ENCODE results near the gene B4GALT1. TPM values are rescaled to one million over a fixed set of nuclear protein-coding genes. Genes with fewer than 3 reads are reported as not detected.

The B4GALT1 gene
- total and polyA plus RNA-seq, 2 of the 8 experiments (the other 6 are each of a cell fraction or from before 2014, with no cell fraction given), result 12.8 to 18.2 TPM

- CTCF ChIA-PET (ENCODE audit: partially characterized antibody), result interaction anchor here (0.7 to 1.1 kb wide), 2 partner anchors 12 to 48 kb away, joined by 3 to 4 read pairs; no protein-coding TSS in a partner anchor
- Histone ChIP-seq H4K91ac (replicated peaks; ENCODE audit: insufficient read length, low read length) (no peak overlapping the region), H3K23me2 (ENCODE audit: low read depth, low read length) (peaks cover 1% of the 10 kb centered on the region; the same call in 1 of the 2 replicates), H3K27ac (ENCODE audit: low read depth, low read length) (no peak overlapping the region), H3K4me3 (ENCODE audit: extremely low read depth in 1 of 4, insufficient read depth in 2 of 4, low read depth in 3 of 4, low read length in 4 of 4) (no peak overlapping the region), H4K5ac (ENCODE audit: insufficient read length, low read depth, low read length) (no peak overlapping the region), H3K27me3 (replicated peaks in 1 of 4; ENCODE audit: control insufficient read depth in 3 of 4, extremely low read depth in 1 of 4, insufficient read depth in 3 of 4, low read length in 3 of 4) (no peaks in the 10 kb centered on the region; a peak in 1 of 7 replicates), H2AFZ (ENCODE audit: low read length) (no peak overlapping the region), H4K8ac (ENCODE audit: extremely low read depth, insufficient read depth, low read length) (no peak overlapping the region), H3K79me1 (ENCODE audit: low read depth, low read length) (no peaks in the 10 kb centered on the region), H3K14ac (ENCODE audit: insufficient read length) (no peak overlapping the region), H3K4ac (replicated peaks; ENCODE audit: insufficient read length, low read depth, low read length) (no peak overlapping the region), H4K20me1 (replicated peaks in 1 of 2; ENCODE audit: control insufficient read depth in 1 of 2, insufficient read depth in 2 of 2, low read length in 2 of 2) (no peaks in the 10 kb centered on the region), H3K56ac (replicated peaks; ENCODE audit: insufficient read length, low read depth, low read length) (no peak overlapping the region), H3K79me2 (ENCODE audit: control insufficient read depth in 1 of 2, insufficient read depth in 2 of 2, low read length in 2 of 2) (no peaks in the 10 kb centered on the region), H2BK5ac (ENCODE audit: low read depth, low read length) (no peak overlapping the region), H3K4me1 (replicated peaks in 1 of 4; ENCODE audit: control insufficient read depth in 3 of 4, insufficient read depth in 4 of 4, low read length in 3 of 4) (no peaks in the 10 kb centered on the region), H2BK20ac (ENCODE audit: low read length) (no peak overlapping the region), H3K4me2 (ENCODE audit: insufficient read depth in 1 of 2, low read depth in 2 of 2, low read length in 2 of 2) (no peak overlapping the region), H2AK5ac (ENCODE audit: low read depth, low read length) (no peak overlapping the region), H2BK15ac (ENCODE audit: low read length) (no peak overlapping the region), H3K18ac (ENCODE audit: extremely low read depth, low read length) (no peak overlapping the region), H3K23ac (ENCODE audit: insufficient read length) (no peak overlapping the region), H3K36me3 (ENCODE audit: control insufficient read depth in 2 of 4, insufficient read depth in 4 of 4, low read length in 3 of 4) (no peaks in the 10 kb centered on the region), H3K9ac (replicated peaks in 1 of 4; ENCODE audit: extremely low read depth in 1 of 4, low read depth in 3 of 4, low read length in 3 of 4) (no peak overlapping the region), H2BK120ac (replicated peaks; ENCODE audit: low read depth, low read length) (no peak overlapping the region), H2BK12ac (ENCODE audit: low read depth, low read length) (no peak overlapping the region), H3K9me3 (ENCODE audit: insufficient read depth in 2 of 2, low read depth in 1 of 2, low read length in 1 of 2) (no peaks in the 10 kb centered on the region)
- FAIRE-seq (no peak), DNase-seq (ENCODE audit: low read depth in 1 of 2, low spot score in 2 of 2) (no peak)
- POLR2A ChIA-PET (ENCODE audit: partially characterized antibody), result no interaction called here
- TF ChIP-seq TCF12 (IDR thresholded peaks at IDR 0.05; ENCODE audit: low read depth, low read length) (no peak), NANOG (IDR thresholded peaks at IDR 0.05; ENCODE audit: insufficient read depth, low read depth, low read length, poor library complexity, severe bottlenecking) (no peak), YY1 (IDR thresholded peaks at IDR 0.05; ENCODE audit: low read depth, low read length) (no peak), TEAD4 (IDR thresholded peaks at IDR 0.05; ENCODE audit: low read depth, low read length) (no peak), RXRA (IDR thresholded peaks at IDR 0.05; ENCODE audit: insufficient read depth, low read depth, low read length) (no peak), SUZ12 (IDR thresholded peaks at IDR 0.05; ENCODE audit: low read length) (no peak), POU5F1 (IDR thresholded peaks at IDR 0.05; ENCODE audit: low read depth, low read length) (no peak), SP1 (IDR thresholded peaks at IDR 0.05; ENCODE audit: low read depth, low read length) (no peak), HDAC2 (IDR thresholded peaks at IDR 0.05; ENCODE audit: borderline replicate concordance in 1 of 2, low read depth in 2 of 2, low read length in 2 of 2) (no peak), RAD21 (IDR thresholded peaks at IDR 0.05 in 1 of 2, conservative IDR thresholded peaks at IDR 0.05 in 1 of 2; ENCODE audit: low read depth in 2 of 2, low read length in 2 of 2) (no peak), POLR2AphosphoS5 (IDR thresholded peaks at IDR 0.05; ENCODE audit: low read depth, low read length) (no peak), BACH1 (IDR thresholded peaks at IDR 0.05; ENCODE audit: low read length) (no peak), ASH2L (IDR thresholded peaks at IDR 0.05; ENCODE audit: low read length) (no peak), ATF2 (IDR thresholded peaks at IDR 0.05; ENCODE audit: low read length) (no peak)
These were observed 10.5 kb upstream of the B4GALT1 start for GRCh38 chr9:33177639-33178038.
